Endodermal cell (in vitro differentiated cells): Measurements from ENCODE around the gene GALNT7. TPM values are rescaled to one million over a fixed set of nuclear protein-coding genes. Genes with fewer than 3 reads are reported as not detected.

Experiments
- DNase-seq: peaks from one replicate; pipeline ENCODE4 v3.0.0-alpha.2; 2017
- H3K27ac ChIP-seq: 2 replicates; pipeline ENCODE4 v1.5.1; 2013; ENCODE audit warnings: mild to moderate bottlenecking, low read depth, low read length, moderate library complexity
- H3K27me3 ChIP-seq: 2 replicates; pipeline ENCODE4 v1.6.1; 2013; ENCODE audit warnings: mild to moderate bottlenecking, low read length, moderate library complexity; ENCODE audit not compliant: insufficient read depth, control insufficient read depth, poor library complexity, severe bottlenecking
- H3K36me3 ChIP-seq: 2 replicates; pipeline ENCODE4 v1.7.0; 2013; ENCODE audit warnings: mild to moderate bottlenecking, low read length, moderate library complexity; ENCODE audit not compliant: control insufficient read depth, insufficient read depth
- H3K4me1 ChIP-seq: one replicate; pipeline ENCODE4 v1.7.0; 2013; ENCODE audit warnings: low read length; ENCODE audit not compliant: control insufficient read depth, insufficient read depth
- H3K4me3 ChIP-seq: 2 replicates; pipeline ENCODE4 v1.5.1; 2013; ENCODE audit warnings: mild to moderate bottlenecking, low read length, moderate library complexity
- H3K9ac ChIP-seq: 2 replicates; pipeline ENCODE4 v1.6.1; 2013; ENCODE audit warnings: mild to moderate bottlenecking, low read length, moderate library complexity; ENCODE audit not compliant: poor library complexity, severe bottlenecking; ENCODE audit errors: extremely low read depth
- H3K9me3 ChIP-seq: 2 replicates; pipeline ENCODE4 v1.6.1; 2013; ENCODE audit warnings: mild to moderate bottlenecking, low read length, moderate library complexity; ENCODE audit not compliant: control insufficient read depth
- H3K27ac Mint-ChIP-seq: 2 replicates; pipeline ENCODE4 v1.8.0; 2020; ENCODE audit warnings: mixed read lengths
- H3K27me3 Mint-ChIP-seq: 2 replicates; pipeline ENCODE4 v1.8.0; 2021; ENCODE audit warnings: mild to moderate bottlenecking, mixed read lengths; ENCODE audit not compliant: insufficient read depth
- H3K36me3 Mint-ChIP-seq: 2 replicates; pipeline ENCODE4 v1.8.0; 2020; ENCODE audit warnings: low read depth, mixed read lengths
- H3K4me1 Mint-ChIP-seq: 2 replicates; pipeline ENCODE4 v1.8.0; 2020; ENCODE audit warnings: mixed read lengths
- H3K4me3 Mint-ChIP-seq: 2 replicates; pipeline ENCODE4 v1.8.0; 2020; ENCODE audit warnings: mild to moderate bottlenecking, moderate library complexity, mixed read lengths
- H3K9me3 Mint-ChIP-seq: 2 replicates; pipeline ENCODE4 v1.8.0; 2020; ENCODE audit warnings: mild to moderate bottlenecking, mixed read lengths
- WGBS, 2 experiments: methylation state at CpG; one replicate each; pipeline versions ENCODE4 v1.1.5 to v1.1.7; 2013; ENCODE audit warnings: missing lambda C conversion rate in 2 of 2, mixed read lengths in 1 of 2; ENCODE audit not compliant: insufficient coverage in 1 of 2, insufficient read length in 1 of 2; 5-methylcytosine and 5-hydroxymethylcytosine counted together
- total RNA-seq, 2 donors: library from RNA; stranded (reverse); fragmentation: NEBNext Ultra II Directional in 1 of 2; extraction: Animal tissue kit (Norgen Biotek cat#: 25700) in 1 of 2; gene quantifications; 2 replicates in 1 of 2; 3 replicates in 1 of 2; pipeline ENCODE4 v1.2.1, GENCODE V29; 2021
- TF ChIP-seq, protein P1 (sequence below): fragments of 200-600 bp; sonication (generic); conservative IDR thresholded peaks from 2 replicates; pipeline ENCODE4 v1.5.0; 2021; ENCODE audit warnings: antibody characterized with exemption, mild to moderate bottlenecking

The GALNT7 gene
- total RNA-seq, 2 donors from 2014 or later: 66.1 to 72.1 TPM

DNA sequence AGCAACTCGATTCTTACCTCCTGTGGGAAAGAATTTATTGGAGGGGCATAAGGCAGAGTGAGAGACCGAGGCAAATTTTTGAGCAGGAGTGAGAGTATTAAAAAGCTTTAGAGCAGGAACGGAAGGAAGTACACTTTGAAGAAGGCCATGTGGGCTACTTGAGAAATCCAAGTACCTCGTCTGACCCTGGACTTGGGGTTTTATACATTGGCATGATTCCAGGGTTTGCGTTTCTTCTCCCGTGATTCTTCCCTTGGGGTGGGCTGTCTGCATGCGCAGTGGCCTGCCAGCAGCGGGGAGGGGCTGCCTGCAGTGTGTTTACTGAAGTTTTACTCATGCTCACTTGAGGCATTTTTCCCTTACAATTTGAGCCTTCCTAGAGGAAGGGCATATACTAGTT lies 3.4 kb downstream of the GALNT7 start:
- no peak overlapping the region for H3K9ac ChIP-seq
- H3K27me3 Mint-ChIP-seq: no peaks in the 10 kb centered on the region
- peaks cover 5% of the 10 kb centered on the region for H3K4me1 ChIP-seq
- H3K36me3 Mint-ChIP-seq: no peaks in the 10 kb centered on the region
- H3K27ac ChIP-seq: no peak overlapping the region
- no peak for DNase-seq
- H3K4me3 ChIP-seq: no peak overlapping the region
- WGBS, 2 experiments: 86 to 89% methylated on average over 4 to 8 of the region's 8 CpGs
- H3K4me3 Mint-ChIP-seq: no peak overlapping the region
- H3K9me3 ChIP-seq: no peaks in the 10 kb centered on the region
- H3K36me3 ChIP-seq: no peaks in the 10 kb centered on the region
- TF ChIP-seq, protein P1, sequence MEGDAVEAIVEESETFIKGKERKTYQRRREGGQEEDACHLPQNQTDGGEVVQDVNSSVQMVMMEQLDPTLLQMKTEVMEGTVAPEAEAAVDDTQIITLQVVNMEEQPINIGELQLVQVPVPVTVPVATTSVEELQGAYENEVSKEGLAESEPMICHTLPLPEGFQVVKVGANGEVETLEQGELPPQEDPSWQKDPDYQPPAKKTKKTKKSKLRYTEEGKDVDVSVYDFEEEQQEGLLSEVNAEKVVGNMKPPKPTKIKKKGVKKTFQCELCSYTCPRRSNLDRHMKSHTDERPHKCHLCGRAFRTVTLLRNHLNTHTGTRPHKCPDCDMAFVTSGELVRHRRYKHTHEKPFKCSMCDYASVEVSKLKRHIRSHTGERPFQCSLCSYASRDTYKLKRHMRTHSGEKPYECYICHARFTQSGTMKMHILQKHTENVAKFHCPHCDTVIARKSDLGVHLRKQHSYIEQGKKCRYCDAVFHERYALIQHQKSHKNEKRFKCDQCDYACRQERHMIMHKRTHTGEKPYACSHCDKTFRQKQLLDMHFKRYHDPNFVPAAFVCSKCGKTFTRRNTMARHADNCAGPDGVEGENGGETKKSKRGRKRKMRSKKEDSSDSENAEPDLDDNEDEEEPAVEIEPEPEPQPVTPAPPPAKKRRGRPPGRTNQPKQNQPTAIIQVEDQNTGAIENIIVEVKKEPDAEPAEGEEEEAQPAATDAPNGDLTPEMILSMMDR: no peak
- no peaks in the 10 kb centered on the region for H3K9me3 Mint-ChIP-seq
- peaks cover 51% of the 10 kb centered on the region for H3K4me1 Mint-ChIP-seq
- no peaks in the 10 kb centered on the region for H3K27me3 ChIP-seq
- no peak overlapping the region for H3K27ac Mint-ChIP-seq

DNA sequence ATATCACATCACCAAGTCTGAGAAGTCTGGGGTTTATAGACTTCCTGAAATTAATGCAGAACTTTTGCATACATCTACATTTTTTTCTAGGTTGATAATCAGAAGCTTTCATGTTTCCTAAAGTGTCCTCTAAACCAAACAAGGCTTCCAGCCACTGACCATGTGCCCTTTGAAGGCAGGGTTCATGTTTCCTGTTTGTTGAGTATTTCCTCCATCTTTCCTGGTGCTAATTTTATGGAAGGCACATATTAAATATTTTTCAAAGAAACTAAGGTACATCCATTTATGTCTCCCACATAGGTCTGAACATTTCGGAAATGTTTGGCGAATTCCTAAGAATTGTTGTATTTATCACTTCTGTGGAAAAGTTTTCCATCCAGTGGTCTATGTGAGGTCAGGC lies 5.6 kb downstream of the GALNT7 start:
- Mint-ChIP-seq H3K36me3 (no peaks in the 10 kb centered on the region), H3K4me1 (peaks cover 54% of the 10 kb centered on the region), H3K4me3 (no peak overlapping the region), H3K27me3 (no peaks in the 10 kb centered on the region), H3K27ac (no peak overlapping the region), H3K9me3 (no peaks in the 10 kb centered on the region)
- peak overlapping the region; percentile 5 for H3K4me3 ChIP-seq
- DNase-seq: no peak
- no peak overlapping the region for H3K27ac ChIP-seq
- no peaks in the 10 kb centered on the region for H3K36me3 ChIP-seq
- WGBS, 2 experiments: 100% methylated on average over 2 of the region's 2 CpGs; no CpG with 5 or more reads in 1 of the 2 experiments
- TF ChIP-seq, protein P1: no peak
- H3K4me1 ChIP-seq: peaks cover 5% of the 10 kb centered on the region
- no peaks in the 10 kb centered on the region for H3K27me3 ChIP-seq
- no peak overlapping the region for H3K9ac ChIP-seq
- H3K9me3 ChIP-seq: no peaks in the 10 kb centered on the region

DNA sequence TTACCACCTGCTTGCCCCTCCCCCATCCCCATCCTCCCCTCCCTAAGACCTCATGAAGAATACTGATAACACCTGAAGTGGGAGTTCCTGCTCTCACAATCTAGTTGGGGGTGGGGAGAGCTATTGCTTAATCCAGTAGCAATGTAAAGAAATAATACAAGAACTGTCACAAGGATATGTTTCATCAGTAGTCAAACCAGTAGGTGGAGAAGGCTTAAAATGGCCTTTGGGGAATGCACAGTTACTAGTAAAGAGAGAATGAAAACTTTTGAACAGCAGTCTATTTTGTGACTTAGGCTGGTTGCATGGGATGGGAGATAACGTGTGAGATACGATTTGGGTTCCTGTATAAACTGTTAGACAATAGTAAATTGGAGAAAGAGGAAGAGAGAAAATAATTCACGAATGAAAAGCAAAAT lies 6.0 kb downstream of the GALNT7 start:
- Histone ChIP-seq H3K27me3 (no peaks in the 10 kb centered on the region), H3K27ac (no peak overlapping the region), H3K36me3 (no peaks in the 10 kb centered on the region), H3K9me3 (no peaks in the 10 kb centered on the region), H3K9ac (no peak overlapping the region), H3K4me3 (no peak overlapping the region), H3K4me1 (peaks cover 5% of the 10 kb centered on the region)
- DNase-seq: no peak
- no peaks in the 10 kb centered on the region for H3K27me3 Mint-ChIP-seq
- no peaks in the 10 kb centered on the region for H3K9me3 Mint-ChIP-seq
- H3K36me3 Mint-ChIP-seq: no peaks in the 10 kb centered on the region
- H3K27ac Mint-ChIP-seq: no peak overlapping the region
- WGBS, 2 experiments: 84 to 89% methylated on average over 3 of the region's 3 CpGs
- H3K4me3 Mint-ChIP-seq: no peak overlapping the region
- TF ChIP-seq, protein P1: no peak
- peaks cover 54% of the 10 kb centered on the region for H3K4me1 Mint-ChIP-seq
